Measurements from ENCODE around the gene ATP5MG.

Gene ATP5MG

DNA sequence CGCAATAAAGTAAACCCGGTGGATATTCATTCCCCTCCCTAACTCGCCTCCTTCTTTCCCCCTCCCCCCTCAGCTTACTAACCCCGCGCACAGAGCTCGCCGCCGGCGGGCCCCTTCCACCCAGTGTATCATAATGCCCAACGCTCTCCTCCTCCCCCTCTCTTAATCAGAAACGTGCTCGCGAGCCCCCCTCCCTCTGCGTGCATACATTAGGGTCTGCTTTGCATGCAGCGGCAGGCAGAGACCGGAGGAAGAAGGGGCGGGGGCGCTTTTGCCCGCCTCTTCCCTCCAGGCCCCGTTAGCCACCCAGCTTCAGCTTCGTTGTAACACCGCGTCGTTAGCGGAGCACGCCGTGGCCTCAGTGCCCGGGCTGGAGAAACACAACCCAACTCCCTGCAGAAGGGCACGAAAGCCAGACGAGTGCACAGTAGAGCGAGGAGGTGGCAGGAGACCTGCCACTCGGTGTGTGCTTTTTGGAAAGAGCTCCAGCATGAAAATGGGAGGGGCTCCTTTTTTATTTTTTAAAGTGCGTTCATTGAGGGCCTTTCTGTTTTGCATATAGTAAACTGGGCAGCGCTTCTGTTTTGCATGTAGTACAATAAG, 34.0 kb downstream of the ATP5MG start:
- H3K9me3 ChIP-seq: no peaks in the 10 kb centered on the region
- peak overlapping the region; percentile 83 to 96 for H3K4me3 ChIP-seq
- H3K27ac ChIP-seq: peak overlapping the region; percentile 96 to 99
- TF ChIP-seq, protein P1, sequence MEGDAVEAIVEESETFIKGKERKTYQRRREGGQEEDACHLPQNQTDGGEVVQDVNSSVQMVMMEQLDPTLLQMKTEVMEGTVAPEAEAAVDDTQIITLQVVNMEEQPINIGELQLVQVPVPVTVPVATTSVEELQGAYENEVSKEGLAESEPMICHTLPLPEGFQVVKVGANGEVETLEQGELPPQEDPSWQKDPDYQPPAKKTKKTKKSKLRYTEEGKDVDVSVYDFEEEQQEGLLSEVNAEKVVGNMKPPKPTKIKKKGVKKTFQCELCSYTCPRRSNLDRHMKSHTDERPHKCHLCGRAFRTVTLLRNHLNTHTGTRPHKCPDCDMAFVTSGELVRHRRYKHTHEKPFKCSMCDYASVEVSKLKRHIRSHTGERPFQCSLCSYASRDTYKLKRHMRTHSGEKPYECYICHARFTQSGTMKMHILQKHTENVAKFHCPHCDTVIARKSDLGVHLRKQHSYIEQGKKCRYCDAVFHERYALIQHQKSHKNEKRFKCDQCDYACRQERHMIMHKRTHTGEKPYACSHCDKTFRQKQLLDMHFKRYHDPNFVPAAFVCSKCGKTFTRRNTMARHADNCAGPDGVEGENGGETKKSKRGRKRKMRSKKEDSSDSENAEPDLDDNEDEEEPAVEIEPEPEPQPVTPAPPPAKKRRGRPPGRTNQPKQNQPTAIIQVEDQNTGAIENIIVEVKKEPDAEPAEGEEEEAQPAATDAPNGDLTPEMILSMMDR (IDR thresholded peaks at IDR 0.05): no peak
- no peaks in the 10 kb centered on the region for H3K36me3 ChIP-seq
- no peaks in the 10 kb centered on the region for H3K27me3 ChIP-seq
- peak; percentile 31 to 74 for DNase-seq
- peaks cover 0 to 36% (median 33%) of the 10 kb centered on the region in 4 donors for H3K4me1 ChIP-seq
- intact Hi-C loops (cut with DNase I; ENCODE audit: low total_unique reads): loop anchor here (5.0 kb wide), 1 partner anchor 33 kb away; the partner anchor contains the start of gene ATP5MG

DNA sequence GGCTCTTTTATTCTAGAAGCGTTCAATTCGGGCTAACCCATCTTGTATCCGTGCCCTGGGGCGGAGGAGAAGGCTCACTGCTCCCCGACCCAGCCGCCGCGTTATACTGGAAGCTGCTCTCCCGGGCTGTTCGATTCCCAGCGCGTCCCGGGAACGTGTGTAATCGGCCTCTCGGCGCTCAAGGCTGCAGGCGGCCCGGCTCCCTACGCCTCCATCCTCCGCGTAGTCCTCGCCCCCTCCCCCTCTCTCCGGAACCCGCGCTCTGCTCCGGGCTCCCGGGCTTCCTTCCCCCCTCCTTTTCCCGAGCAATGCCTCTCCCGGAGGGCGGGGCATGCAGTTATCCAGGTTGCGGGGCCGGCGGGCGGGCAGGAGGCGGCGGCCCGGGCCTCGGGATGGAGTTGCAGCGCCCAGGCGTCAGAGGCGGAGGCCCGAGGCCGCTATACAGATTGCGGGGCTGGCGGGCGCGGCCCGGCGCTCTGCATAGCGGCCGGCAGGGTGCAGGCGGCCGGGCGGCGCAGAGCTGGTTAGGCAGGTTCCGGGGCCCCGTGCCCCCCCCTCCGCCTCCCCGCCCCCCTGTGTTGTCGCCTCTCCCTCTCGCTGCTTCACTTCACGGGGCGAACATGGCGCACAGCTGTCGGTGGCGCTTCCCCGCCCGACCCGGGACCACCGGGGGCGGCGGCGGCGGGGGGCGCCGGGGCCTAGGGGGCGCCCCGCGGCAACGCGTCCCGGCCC, 34.7 kb downstream of the ATP5MG start, which contains the start of gene KMT2A:
KMT2A (plus strand) TSS at position 600 of the 732 bp plus-strand sequence; CDS start at position 621, 21 bp downstream.
- Histone ChIP-seq H3K4me1 (peaks cover 0 to 43% (median 38%) of the 10 kb centered on the region in 4 donors), H3K4me3 (peak within 1 kb of the TSS; percentile 83 to 96), H3K27ac (peak within 1 kb of the TSS; percentile 96 to 99), H3K27me3 (no peaks in the 10 kb centered on the region), H3K36me3 (no peaks in the 10 kb centered on the region), H3K9me3 (no peaks in the 10 kb centered on the region)
- DNase-seq: peak; percentile 96 to 99
- intact Hi-C loops (cut with DNase I; ENCODE audit: low total_unique reads): loop anchor here (5.0 kb wide), 1 partner anchor 34 kb away; the partner anchor contains the start of gene ATP5MG
- TF ChIP-seq, protein P1 (IDR thresholded peaks at IDR 0.05): peak in 1 of 2 experiments; percentile 98

DNA sequence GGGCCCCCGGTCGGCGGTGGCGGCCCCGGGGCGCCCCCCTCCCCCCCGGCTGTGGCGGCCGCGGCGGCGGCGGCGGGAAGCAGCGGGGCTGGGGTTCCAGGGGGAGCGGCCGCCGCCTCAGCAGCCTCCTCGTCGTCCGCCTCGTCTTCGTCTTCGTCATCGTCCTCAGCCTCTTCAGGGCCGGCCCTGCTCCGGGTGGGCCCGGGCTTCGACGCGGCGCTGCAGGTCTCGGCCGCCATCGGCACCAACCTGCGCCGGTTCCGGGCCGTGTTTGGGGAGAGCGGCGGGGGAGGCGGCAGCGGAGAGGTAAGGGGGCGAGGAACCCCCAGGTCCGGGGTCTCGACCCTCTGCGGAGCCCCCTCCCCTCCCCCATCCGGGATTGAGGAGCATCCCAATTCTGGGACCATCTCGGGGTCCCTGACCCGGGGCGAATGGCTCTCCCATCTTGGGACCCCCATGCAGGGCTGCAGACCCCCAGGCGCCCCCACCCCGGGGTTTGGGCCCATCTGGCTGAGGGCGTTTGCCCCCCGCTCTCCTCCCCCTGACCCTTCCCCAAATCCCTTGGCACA, 35.3 kb downstream of the ATP5MG start:
- H3K27ac ChIP-seq: peak overlapping the region; percentile 96 to 99
- H3K27me3 ChIP-seq: no peaks in the 10 kb centered on the region
- H3K4me3 ChIP-seq: peak overlapping the region; percentile 83 to 96
- TF ChIP-seq, protein P1 (IDR thresholded peaks at IDR 0.05): no peak
- H3K36me3 ChIP-seq: no peaks in the 10 kb centered on the region
- no peaks in the 10 kb centered on the region for H3K9me3 ChIP-seq
- DNase-seq: peak; percentile 21 to 67
- H3K4me1 ChIP-seq: peaks cover 0 to 49% (median 45%) of the 10 kb centered on the region in 4 donors
- intact Hi-C loops (cut with DNase I; ENCODE audit: low total_unique reads): loop anchor here (5.0 kb wide), 1 partner anchor 34 kb away; the partner anchor contains the start of gene ATP5MG

DNA sequence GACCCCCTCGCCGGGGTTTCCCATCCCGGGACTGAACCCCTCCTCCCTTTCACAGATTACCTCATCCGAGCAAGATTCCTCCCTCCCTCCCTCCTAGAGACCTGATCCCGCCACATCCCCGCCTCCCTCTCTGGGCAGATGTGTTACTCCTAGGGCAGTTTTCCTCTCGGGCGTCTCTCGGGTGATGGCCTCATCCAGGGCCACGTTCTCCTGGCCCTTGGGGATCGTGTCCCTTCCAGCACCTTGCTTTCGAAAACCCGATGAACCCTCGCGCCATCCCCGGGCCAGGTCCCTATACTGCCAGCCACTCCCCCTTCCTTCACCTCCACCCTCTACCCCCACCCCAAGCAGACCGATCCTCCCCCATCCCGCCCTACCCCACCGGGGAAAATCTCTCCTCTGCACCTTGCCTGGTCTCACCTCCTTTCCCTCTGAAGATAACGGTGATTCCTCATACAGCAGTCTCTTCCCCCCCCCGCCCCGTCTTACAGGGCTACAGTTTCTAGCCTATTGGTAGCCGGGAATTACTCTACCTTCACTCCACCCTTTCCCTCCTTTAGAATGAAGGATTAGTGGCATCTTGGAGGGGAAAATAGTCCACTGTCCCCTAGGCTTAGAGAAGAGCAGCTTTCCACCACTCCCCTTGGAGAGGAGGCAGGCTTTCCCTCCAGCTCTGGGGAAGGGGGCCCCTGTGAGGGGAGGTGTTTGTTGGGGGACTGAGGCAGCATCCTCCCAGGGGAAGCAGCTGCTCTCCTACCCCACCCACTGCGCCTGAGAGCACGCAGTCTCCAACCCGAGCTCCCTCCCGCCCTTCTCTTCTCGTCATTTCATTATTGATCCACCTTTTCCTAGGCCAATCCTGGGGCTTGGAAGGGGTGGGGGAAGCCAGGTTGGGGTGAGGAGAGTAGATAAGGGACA, 36.1 kb downstream of the ATP5MG start:
- Histone ChIP-seq H3K4me1 (peaks cover 0 to 56% (median 50%) of the 10 kb centered on the region in 4 donors), H3K27me3 (no peaks in the 10 kb centered on the region), H3K9me3 (no peaks in the 10 kb centered on the region), H3K4me3 (peak overlapping the region; percentile 83 to 96), H3K27ac (peak overlapping the region; percentile 96 to 99), H3K36me3 (no peaks in the 10 kb centered on the region)
- TF ChIP-seq, protein P1 (IDR thresholded peaks at IDR 0.05): no peak
- DNase-seq: peak; percentile 61 to 78
- intact Hi-C loops (cut with DNase I; ENCODE audit: low total_unique reads): loop anchor here (5.0 kb wide), 1 partner anchor 35 kb away; the partner anchor contains the start of gene ATP5MG

Data from tibial artery (tissue), 4 donors.